Stimulated activated CD8-positive, alpha-beta memory T cell treated with anti-CD3 and anti-CD28 coated beads, Interleukin-15, amount 100 ng/mL, for 1 hour (primary cell): ENCODE measurements around the gene GHRH.

Experiments used
- DNase-seq: peaks from one replicate; pipeline ENCODE4 v3.0.0-alpha.2; 2020; ENCODE audit warnings: low read depth

Gene GHRH

DNA sequence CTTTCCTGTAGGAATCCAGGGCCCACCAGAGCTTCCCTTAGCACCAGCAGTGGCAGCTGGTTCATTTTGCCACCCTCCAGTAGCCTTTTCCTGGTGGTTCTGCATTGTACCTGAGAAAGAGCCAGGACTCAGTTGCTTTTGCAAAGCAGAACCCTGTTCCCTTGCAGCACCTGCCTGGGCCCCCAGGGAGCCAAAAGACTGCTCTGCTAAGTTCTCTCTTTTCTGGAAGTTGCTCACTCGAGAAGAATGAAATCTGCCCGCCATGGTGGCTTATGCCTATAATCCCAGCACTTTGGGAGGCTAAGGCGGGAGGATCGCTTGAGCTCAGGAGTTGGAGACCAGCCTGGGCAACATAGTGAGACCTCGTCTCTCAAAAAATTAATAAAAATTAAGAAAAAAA lies 24.0 kb downstream of the GHRH start:
- no peak for DNase-seq

DNA sequence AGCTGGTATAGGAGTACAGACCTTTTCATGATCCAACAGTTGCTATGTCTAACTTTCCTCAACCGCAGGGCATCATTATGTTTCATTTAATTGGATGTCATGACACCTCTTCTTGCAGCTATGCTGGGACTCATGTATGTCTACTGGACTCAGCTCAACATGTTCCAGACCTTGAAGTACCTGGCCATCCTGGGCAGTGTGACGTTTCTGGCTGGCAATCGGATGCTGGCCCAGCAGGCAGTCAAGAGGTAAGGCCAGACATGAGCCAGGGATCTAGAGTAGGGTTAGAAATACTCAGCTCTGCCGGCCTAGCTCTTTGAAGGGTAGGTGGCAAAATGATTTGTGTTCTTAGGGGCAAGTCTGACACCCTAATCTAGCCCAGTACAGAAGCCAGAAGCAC lies 25.2 kb downstream of the GHRH start:
- DNase-seq, result no peak

DNA sequence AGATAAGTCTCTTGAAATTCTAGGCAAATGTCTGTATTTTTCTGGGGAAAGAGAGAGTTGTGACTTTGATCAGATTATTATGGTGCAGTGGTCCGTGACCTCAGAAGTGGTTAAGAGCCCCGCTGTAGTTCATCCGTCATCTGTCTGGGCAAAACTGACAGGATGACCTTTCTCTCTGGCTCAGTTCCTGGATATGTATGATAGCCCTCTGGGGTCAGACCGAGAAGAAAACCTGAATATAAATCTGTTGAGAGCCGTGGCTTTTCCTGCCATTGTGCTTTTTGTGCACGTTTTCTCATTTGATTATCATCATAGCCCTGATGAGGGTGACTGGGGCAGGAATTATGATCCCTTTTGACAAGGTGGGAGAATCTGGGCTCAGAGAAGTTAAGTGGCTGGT lies 26.5 kb downstream of the GHRH start:
- DNase-seq, result no peak

DNA sequence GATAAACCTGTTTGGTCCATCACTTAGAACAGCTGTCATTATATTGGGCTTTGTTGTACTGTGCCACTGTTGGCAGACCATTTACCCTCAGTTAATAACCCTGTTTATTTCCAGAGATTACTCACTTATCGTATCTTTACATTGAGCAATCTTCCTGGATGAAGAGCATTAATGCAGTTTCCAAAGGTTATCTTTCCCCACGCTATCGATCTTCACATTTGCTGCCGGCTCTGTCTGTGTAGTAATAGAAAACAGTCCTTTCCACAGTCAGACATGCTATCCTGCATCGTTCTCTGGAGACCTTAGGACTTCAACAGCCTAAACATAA lies 27.4 kb downstream of the GHRH start:
- DNase-seq, result no peak

DNA sequence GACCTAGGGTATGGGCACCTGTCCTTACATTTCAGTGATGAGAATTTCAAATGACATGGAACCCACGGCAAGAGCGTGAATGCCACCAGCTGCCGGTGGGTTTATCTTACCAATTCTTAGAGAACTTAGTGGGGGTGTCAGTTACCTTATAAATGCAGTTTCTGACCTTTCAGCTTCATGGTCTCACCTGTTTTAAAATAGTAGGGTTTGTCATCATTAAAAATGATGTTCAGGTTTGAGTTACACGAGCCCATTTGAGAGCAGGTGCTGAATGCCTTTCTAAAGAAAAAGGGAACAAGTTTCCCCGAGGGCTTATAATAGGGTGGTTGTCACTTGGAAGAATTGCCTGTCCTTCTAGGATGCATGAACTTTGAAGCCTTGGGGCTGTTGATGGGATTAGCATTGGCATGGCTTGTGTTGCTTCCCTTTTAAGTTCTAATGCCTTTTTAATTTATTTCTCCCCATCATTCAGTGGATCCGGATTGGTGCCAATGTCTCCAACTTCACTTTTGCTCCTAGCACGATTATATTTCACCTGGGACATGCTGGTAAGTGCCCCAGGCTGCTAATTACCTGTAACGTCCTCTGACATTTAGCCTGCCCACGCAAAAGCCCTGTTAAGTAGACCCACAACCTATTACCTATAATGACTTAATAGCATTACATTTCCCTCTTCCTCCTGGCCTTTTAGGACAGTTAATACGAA lies 27.9 kb downstream of the GHRH start:
- DNase-seq, result no peak

DNA sequence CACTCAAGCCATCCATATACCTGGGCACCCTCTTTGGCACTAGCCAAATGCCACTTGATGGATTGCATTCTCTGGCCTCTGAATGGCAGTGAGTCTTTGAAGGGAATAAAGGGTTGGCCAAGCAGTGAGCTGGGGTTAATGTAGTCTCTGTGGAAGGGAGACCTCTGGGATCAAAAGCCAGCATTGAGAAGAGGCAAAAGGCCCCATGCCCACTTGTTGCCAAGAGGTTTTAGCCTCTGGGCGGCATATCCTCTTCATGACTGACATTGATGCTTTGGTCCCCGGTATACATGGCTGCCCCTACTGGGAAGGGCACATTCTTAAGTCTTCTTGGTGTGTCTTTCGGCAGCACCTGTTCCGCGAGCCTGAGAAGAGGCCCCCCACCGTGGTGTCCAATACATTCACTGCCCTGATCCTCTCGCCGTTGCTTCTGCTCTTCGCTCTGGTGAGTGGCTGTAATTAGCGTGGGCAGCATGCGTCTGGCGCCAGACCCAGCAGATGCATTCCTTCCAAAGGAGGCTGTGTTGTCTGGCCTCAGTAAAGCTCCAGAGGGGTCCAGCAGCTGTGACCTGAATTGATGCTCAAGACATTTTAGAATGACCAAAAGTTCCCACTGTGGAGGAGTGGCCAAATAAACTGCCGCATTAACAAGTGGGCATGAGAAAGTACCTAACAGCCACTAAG lies 29.5 kb downstream of the GHRH start:
- DNase-seq, result no peak

- no peak for DNase-seq
Measured at GRCh38 chr20:37230200-37230599, 31.4 kb downstream of the GHRH start.

GRCh38 chr20:37229357-37229756 lies 32.3 kb downstream of the GHRH start:
- DNase-seq, result no peak

- DNase-seq, result no peak
Measured at GRCh38 chr20:37228656-37229055, 33.0 kb downstream of the GHRH start.

DNA sequence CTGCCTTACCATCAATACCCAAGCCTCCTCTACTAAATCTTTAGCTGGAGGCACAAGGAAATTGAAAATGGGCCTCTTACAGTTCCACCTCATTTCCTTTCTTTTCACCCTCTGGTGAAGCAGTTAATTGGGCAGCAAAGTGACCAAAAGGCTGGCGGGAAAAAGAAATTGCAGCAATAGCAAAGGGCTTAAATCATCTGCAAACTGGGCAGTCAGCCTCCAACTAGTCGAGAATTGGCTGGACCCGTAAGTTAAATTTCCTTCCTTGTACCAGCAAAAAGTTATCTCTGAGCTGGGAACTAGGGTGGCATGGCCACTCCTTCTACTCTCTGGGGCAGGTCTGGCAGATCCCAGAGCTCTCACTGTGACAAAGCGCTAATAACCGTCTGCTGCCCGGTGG lies 33.5 kb downstream of the GHRH start:
- no peak for DNase-seq

DNA sequence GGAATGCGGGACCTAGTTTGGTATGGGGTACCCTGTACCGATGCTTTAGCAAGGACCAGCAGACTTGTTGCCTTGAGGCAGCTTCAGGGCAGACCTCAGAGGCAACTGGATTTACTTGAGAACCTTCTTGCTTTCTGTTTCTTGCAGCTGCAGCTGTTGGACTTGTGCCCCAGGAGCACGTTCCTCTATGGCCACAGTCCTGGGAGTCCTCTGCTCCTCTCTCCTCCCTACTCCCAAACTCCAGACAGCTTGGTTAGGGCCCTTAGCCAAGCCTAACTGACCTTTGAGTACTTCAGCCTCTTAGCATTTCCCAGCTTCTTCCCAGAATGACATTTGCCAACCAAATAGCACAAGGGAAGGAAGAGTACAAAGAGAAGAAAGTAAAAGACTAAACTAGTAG lies 34.7 kb downstream of the GHRH start:
- DNase-seq, result no peak

DNA sequence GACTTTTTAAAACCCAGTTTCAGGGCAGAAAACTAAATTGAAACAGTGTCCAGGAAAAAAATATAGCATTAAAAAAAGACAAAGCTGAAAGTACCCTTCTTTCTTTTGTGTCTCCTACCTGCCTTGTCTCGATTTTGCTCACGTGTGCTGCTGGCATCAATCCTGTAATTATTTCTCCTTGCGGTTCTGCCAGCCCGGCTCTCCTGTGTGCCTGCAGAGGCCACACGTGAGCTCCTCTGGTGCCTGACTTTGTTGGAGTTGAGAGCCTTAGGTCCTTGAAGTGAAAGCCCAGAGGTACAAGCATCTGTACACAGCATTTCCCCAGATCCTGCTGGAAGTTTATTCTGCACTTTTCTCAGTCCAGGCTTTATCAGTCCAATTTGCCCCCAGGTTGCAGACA lies 36.5 kb downstream of the GHRH start:
- no peak for DNase-seq

DNA sequence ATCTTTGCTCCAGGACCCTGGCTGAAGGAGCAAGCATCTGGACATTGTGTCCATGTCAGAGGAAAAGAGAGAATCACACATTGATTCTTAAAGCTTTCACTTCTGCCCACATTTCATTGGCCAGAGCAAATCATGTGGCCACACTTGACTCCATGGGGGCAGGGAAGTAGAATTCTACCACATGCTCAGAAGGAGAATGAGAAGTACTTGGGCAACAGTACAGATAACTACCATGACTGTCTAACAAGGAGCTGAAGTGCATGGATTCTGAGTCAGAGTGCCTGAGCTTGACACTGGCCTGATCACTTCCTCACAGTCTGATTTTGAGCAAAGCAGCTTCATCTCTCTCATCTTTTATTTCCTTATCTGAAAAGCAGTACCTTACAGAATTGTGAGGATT lies 38.6 kb downstream of the GHRH start:
- no peak for DNase-seq

DNA sequence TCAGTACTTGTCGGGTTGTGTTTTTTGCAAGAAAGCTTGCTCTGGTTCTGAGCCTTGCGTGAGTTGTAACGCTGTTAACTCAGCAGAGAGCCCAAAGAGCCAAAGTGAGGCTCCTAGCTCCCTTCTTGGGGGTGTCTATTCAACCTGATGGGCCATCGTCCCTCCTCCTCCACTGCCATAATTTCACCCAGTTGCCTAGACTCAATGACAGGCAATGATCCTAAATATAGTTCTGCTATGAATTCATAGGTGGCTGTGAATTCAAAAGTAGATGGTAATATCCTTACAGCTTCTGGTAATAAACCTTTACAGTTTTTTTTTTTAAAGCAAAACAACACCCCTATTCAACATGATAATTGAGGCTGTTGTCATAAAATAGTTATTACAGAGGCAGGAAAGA lies 39.5 kb downstream of the GHRH start:
- no peak for DNase-seq

DNA sequence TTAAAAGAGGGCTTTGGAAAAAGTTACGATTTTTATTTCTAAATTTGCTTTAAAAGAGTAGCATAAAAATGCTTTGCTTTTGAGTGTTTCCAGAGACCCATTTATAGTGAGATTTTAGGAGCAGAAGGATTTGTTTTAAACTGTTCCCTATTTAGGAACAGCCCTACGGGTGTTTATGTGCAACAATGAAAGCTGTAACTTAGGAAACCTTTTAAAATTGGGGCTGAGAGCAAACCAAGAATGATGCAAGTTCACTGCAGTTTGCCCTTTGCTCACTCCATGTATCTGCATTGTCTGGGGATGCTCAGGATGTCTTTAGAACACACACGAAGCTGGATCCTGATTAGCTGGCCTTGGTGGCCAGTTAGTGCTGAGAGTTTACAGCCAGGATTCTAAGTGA lies 40.9 kb downstream of the GHRH start:
- DNase-seq, result no peak

- DNase-seq, result no peak
Measured at GRCh38 chr20:37219751-37220668, 41.6 kb downstream of the GHRH start.

- DNase-seq, result no peak
Measured at GRCh38 chr20:37218976-37219375, 42.6 kb downstream of the GHRH start.

DNA sequence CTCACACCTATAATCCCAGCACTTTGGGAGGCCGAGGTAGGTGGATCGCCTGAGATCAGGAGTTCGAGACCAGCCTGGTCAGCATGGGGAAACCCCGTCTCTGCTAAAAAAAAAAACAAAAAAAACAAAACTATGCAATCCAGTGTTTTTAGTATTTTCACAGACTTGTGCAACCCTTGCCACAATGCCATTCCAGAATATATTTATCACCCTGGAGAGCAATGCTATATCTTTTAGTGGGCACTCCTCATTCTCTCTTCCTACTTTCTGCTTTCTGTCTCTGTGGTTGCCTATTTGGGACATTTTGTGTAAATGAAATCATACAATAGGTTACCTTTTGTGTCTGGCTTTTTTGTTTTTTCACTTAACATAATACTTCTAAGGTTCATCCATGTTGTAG lies 43.2 kb downstream of the GHRH start:
- DNase-seq, result no peak

DNA sequence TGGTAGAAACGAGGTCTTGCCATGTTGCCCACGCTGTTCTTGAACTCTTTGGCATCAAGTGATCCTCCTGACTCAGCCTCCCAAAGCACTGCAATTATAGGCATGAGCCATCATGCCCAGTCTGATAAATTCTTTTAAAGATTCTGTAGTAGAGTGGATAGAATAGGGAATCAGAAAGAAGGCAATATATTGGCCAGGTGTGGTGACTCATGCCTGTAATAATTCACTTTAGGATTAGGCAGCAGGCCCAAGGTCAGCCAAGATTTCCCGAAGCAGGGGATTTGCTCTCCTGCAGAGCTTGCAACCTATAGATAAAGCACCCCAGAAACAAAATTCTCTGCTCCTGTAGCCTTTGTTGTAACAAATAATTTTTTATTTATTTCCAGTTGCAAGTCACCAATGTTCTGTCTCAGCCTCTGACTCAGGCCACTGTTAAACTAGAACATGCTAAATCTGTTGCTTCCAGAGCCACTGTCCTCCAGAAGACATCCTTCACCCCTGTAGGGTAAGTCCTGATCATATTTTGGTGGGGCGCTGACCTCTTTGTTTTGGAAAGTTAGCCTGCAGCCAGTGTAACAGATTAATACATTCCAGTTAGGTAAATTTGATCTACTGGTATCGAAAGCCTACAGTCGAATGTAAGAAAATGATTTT lies 51.8 kb downstream of the GHRH start:
- no peak for DNase-seq

DNA sequence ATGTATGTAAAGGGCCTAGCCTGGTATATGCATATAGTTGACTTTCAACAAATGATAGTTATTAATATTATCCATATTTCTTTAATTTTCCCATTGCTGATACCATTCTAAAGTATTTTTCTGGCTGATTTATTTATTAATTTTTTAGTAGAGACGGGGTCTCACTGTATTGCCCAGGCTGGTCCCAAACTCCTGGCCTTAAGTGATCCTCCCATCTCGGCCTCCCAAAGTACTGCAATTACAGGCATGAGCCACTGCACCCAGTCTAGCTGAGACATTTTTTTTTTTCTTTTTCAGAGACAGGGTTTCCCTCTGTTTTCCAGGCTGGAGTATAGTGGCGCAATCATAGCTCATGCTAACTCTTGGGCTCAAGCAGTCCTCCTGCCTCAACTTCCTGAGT lies 52.4 kb downstream of the GHRH start:
- no peak for DNase-seq

DNA sequence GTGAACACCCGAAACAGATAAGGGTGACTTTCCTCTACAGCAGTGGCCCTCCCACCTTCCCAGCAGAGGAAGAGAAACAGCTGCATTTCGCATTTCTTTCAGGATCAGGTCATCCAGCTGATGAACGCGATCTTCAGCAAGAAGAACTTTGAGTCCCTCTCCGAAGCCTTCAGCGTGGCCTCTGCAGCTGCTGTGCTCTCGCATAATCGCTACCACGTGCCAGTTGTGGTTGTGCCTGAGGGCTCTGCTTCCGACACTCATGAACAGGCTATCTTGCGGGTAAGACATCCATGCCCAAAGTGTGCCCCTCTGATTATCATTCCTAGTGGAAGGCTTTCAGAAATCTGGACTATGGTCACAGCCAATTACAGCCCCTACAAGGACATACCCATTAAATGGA lies 54.4 kb downstream of the GHRH start:
- no peak for DNase-seq

DNA sequence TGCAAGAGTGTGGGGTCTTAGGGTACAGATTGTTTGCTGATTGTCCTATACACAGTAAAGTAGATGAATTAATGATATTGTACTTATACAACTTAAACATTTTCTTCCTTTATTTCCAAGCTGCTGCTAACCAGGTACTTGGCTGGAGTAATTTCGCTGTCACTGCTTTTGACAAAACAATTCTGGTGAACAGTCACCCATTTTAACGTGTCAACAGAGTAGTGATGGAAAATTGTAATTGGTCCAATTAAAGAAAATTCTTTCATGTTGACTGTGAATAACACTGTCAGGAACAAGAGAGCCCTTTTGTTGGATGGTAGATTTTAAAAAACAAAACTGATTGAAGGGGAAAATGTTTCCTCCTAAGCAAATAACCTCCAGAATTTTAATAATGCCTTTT lies 55.8 kb downstream of the GHRH start:
- DNase-seq, result no peak

DNA sequence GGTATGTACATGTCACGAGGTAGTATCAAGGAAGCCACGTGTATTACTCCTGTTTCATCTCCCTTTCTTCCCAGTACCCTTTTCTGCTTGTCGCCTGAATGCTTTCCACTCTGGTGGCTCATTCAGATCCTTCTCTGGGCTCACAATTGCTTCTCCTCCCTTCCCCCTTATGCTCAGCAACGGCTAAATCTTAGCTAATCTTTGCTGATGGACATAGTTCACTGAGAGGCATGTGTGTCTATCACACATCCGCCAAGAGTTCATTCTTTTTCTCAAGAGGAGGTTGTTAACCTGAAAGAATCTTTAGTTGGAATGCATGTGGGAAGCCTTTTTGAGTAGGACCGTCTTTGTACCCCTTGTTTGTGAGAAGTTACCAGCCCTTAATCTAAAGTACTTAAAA lies 56.5 kb downstream of the GHRH start:
- DNase-seq, result no peak
